Heart left ventricle (tissue), 16 donors: Measurements from ENCODE around the gene TAS1R3. TPM values are rescaled to one million over a fixed set of nuclear protein-coding genes. Genes with fewer than 3 reads are reported as not detected.

Experiments
- ATAC-seq, 4 donors: fragments of 200-7000 bp; cut with Tn5 transposase; one replicate each; pipeline ENCODE4 v1.9.1; 2020 to 2022; ENCODE audit warnings: moderate library complexity in 4 of 4, mild to moderate bottlenecking in 3 of 4, moderate number of reproducible peaks in 1 of 4
- DNase-seq, 5 donors: peaks; one replicate each; pipeline ENCODE4 v3.0.0-alpha.2; 2020
- H3K27ac ChIP-seq, 12 donors: fragments of 200-600 bp; sonication (generic) in 4 of 12; one replicate each; pipeline versions ENCODE4 v1.5.0 to v1.8.0; 2016 to 2022; ENCODE audit warnings: mild to moderate bottlenecking in 2 of 12
- H3K27me3 ChIP-seq, 9 donors: fragments of 200-600 bp; sonication (generic) in 2 of 9; one replicate each; pipeline versions ENCODE4 v1.5.1 to v1.8.0; 2016 to 2022; ENCODE audit warnings: mild to moderate bottlenecking in 3 of 9
- H3K36me3 ChIP-seq, 9 donors: fragments of 200-600 bp; sonication (generic) in 2 of 9; one replicate each; pipeline versions ENCODE4 v1.5.0 to v1.8.0; 2018 to 2022; ENCODE audit warnings: mild to moderate bottlenecking in 2 of 9
- H3K4me1 ChIP-seq, 12 donors: fragments of 200-600 bp; sonication (generic) in 4 of 12; one replicate each; pipeline versions ENCODE4 v1.5.0 to v1.8.0; 2016 to 2022; ENCODE audit warnings: mild to moderate bottlenecking in 3 of 12
- H3K4me3 ChIP-seq, 12 donors: fragments of 200-600 bp; sonication (generic) in 4 of 12; one replicate each; pipeline versions ENCODE4 v1.5.0 to v1.8.0; 2017 to 2022; ENCODE audit warnings: mild to moderate bottlenecking in 9 of 12, moderate library complexity in 4 of 12
- H3K9me3 ChIP-seq, 12 donors: fragments of 200-600 bp; sonication (generic) in 4 of 12; one replicate each; pipeline versions ENCODE4 v1.5.0 to v1.8.0; 2016 to 2022; ENCODE audit warnings: mild to moderate bottlenecking in 1 of 12
- CTCF ChIP-seq, 12 donors: fragments of 200-600 bp; sonication (generic) in 4 of 12; IDR thresholded peaks; one replicate each; pipeline versions ENCODE4 v1.5.0 to v1.8.0; 2018 to 2022; ENCODE audit warnings: antibody characterized with exemption in 12 of 12, mild to moderate bottlenecking in 5 of 12
- POLR2A ChIP-seq, 2 donors: fragments of 450-650 bp; IDR thresholded peaks; one replicate each; pipeline ENCODE4 v1.6.1; 2017; ENCODE audit warnings: antibody characterized with exemption in 2 of 2, mild to moderate bottlenecking in 2 of 2, moderate library complexity in 2 of 2
- WGBS, 4 donors: extraction: QIAGEN DNeasy Blood & Tissue Kit in 2 of 4; methylation state at CpG; one replicate each; pipeline versions ENCODE4 v1.1.5 to v1.1.7; 2013 to 2018; 5-methylcytosine and 5-hydroxymethylcytosine counted together
- intact Hi-C, 10 donors: fragments of 100-400 bp; cut with DNase I; formaldehyde crosslinking; loops; one replicate each; pipeline versions ENCODE4 v1.11.1 to v1.14.2; 2022
- polyA plus RNA-seq, 2 donors: library from polyadenylated mRNA; stranded (reverse); fragments of 200-250 nt; gene quantifications; one replicate each; pipeline ENCODE4 v1.2.3, GENCODE V29; 2013
- total RNA-seq, 9 donors: library from RNA; depleted of rRNA in 2 of 9; stranded (reverse); fragments of >200 nt in 2 of 9; fragmentation: NEBNext Ultra II Directional in 3 of 9; extraction: Animal tissue kit (Norgen Biotek cat#: 25700) in 3 of 9; gene quantifications; one replicate each; pipeline versions ENCODE4 v1.1.0 to v1.2.4, GENCODE V29; 2016 to 2023
- donor health status: ischemic (EF 13 %, LVEDD 7.1; RV severe dilation, severe dysfunction).
- donor health status: healthy with polysubstance abuse.
- donor health status: DM: no; HTN: yes; CAD: no.
- donor health status: DM: no; HTN: no; CAD: no.
- donor health status: ischemic (EF 25% LVEDD 6.9; RV normal size, moderate dysfunction).
- donor health status: ischemic (EF 25% LVEDD 5.7; RV mildly dilated, moderate dysfunction).
- donor health status: healthy.
- donor health status: DM: yes; HTN: yes; CAD: no.
- donor health status: ischemic (EF 35%, LVEDD 5.7; RV mildly dilated, moderate dysfunction).
- donor health status: nonischemic (EF 11% LVEDD 7.7; RV severe dilation, severe dysfunction).
- donor health status: DM: yes; HTN: yes; CAD: no.
- donor health status: PGD.
- donor health status: ischemic (EF 29% LVEDD 5.4; RV normal size, mild dysfunction).
- donor health status: nonischemic (EF 23%, LVEDD 6.1; RV moderate dilation, normal function).

TAS1R3 gene
- total and polyA plus RNA-seq, 11 donors, result 0.21 to 1.3 (median 0.38) TPM

- DNase-seq, result peak in 2 of 5 donors; percentile 21 to 55
Observed at GRCh38 chr1:1286313-1287261, 44.5 kb upstream of the TAS1R3 start.

GRCh38 chr1:1287288-1288110 lies 43.6 kb upstream of the TAS1R3 start:
- no peak for ATAC-seq
- Histone ChIP-seq H3K4me3 (no peak overlapping the region), H3K27me3 (peaks cover 0 to 23% (median 5%) of the 10 kb centered on the region in 9 donors), H3K4me1 (peaks cover 0 to 15% (median 7%) of the 10 kb centered on the region in 12 donors), H3K36me3 (no peaks in the 10 kb centered on the region), H3K9me3 (no peaks in the 10 kb centered on the region), H3K27ac (no peak overlapping the region)
- intact Hi-C loops, result no loop called here
- no peak for TF ChIP-seq CTCF (IDR thresholded peaks at IDR 0.05)
- no peak for TF ChIP-seq POLR2A (IDR thresholded peaks at IDR 0.05)
- WGBS, 4 donors, result 76 to 89% (median 84%) methylated on average over 30 to 46 of the region's 46 CpGs
- DNase-seq, result peak in 1 of 5 donors; percentile 55

More at GRCh38 chr1:1286313-1287261, 44.5 kb upstream of the TAS1R3 start:
- ATAC-seq, result no peak
- no peak for TF ChIP-seq POLR2A (IDR thresholded peaks at IDR 0.05)
- no peak for TF ChIP-seq CTCF (IDR thresholded peaks at IDR 0.05)
- Histone ChIP-seq H3K27ac (no peak overlapping the region), H3K4me3 (no peak overlapping the region), H3K4me1 (peaks cover 0 to 18% (median 7%) of the 10 kb centered on the region in 12 donors), H3K9me3 (no peaks in the 10 kb centered on the region), H3K27me3 (peaks cover 0 to 23% (median 5%) of the 10 kb centered on the region in 9 donors), H3K36me3 (no peaks in the 10 kb centered on the region)
- intact Hi-C loops, result no loop called here
- 62 to 68% (median 64%) methylated on average over 18 to 50 of the region's 50 CpGs for WGBS, 4 donors

DNA sequence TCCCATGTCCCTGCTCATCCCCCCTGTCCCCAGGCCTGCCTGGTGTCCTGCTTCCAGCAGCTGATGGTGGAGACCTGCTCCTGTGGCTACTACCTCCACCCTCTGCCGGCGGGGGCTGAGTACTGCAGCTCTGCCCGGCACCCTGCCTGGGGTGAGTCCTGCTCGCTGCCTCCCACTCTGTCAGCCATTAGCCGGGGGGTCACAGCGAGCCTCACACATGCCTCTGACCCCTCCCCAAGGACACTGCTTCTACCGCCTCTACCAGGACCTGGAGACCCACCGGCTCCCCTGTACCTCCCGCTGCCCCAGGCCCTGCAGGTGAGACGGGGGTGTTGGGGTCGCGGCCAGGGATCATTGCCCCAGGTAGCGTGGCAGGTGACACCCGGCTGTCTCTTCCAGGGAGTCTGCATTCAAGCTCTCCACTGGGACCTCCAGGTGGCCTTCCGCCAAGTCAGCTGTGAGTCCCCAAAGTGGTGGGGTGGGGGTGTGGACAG lies 40.8 kb upstream of the TAS1R3 start:
- 49 to 64% (median 62%) methylated on average over 12 to 15 of the region's 15 CpGs; no CpG with 5 or more reads in 1 of the 4 donors for WGBS, 4 donors
- no peak overlapping the region for H3K27ac ChIP-seq
- ATAC-seq (peak in 2 of 4 donors; percentile 50 to 61), DNase-seq (peak in 3 of 5 donors; percentile 70 to 84 (median 72))
- intact Hi-C loops, result loop anchor here in 7 of 10 donors (2.0 to 10.0 kb wide), 6 partner anchors 167 to 305 kb away; partner anchors contain the start of gene PERM1 (in 1 of the 7)
- peaks cover 0 to 17% (median 5%) of the 10 kb centered on the region in 9 donors for H3K27me3 ChIP-seq
- peaks cover 0 to 15% (median 7%) of the 10 kb centered on the region in 12 donors for H3K4me1 ChIP-seq
- no peak overlapping the region for H3K4me3 ChIP-seq
- H3K36me3 ChIP-seq, result peaks cover 0 to 23% (median 3%) of the 10 kb centered on the region in 9 donors
- no peaks in the 10 kb centered on the region for H3K9me3 ChIP-seq
- no peak for TF ChIP-seq POLR2A (IDR thresholded peaks at IDR 0.05)
- TF ChIP-seq CTCF (IDR thresholded peaks at IDR 0.05), result peak; percentile 30 to 69 (median 48)
